ENCODE measurements around the gene SLC23A2. TPM values are rescaled to one million over a fixed set of nuclear protein-coding genes. Genes with fewer than 3 reads are reported as not detected.

SLC23A2 gene
- total RNA-seq, 1 donor from 2014 or later: 10.0 TPM

- intact Hi-C loops (cut with DNase I): no loop called here
Measured at GRCh38 chr20:4972506-4973251, 28.6 kb downstream of the SLC23A2 start.

GRCh38 chr20:4971064-4971463, 30.2 kb downstream of the SLC23A2 start:
- DNase-seq (ENCODE audit: low spot score): no peak
- intact Hi-C loops (cut with DNase I): no loop called here

More at GRCh38 chr20:4972506-4973251, 28.6 kb downstream of the SLC23A2 start:
- DNase-seq (ENCODE audit: low spot score): no peak

GRCh38 chr20:4967752-4968477, 33.4 kb downstream of the SLC23A2 start:
- intact Hi-C loops (cut with DNase I): no loop called here
- no peak for DNase-seq (ENCODE audit: low spot score)

GRCh38 chr20:4966826-4967751, 34.2 kb downstream of the SLC23A2 start:
- intact Hi-C loops (cut with DNase I): no loop called here
- no peak for DNase-seq (ENCODE audit: low spot score)

- no peak for DNase-seq (ENCODE audit: low spot score)
- intact Hi-C loops (cut with DNase I): no loop called here
Measured at GRCh38 chr20:4962241-4962855, 39.0 kb downstream of the SLC23A2 start.

GRCh38 chr20:4961746-4962145, 39.6 kb downstream of the SLC23A2 start:
- intact Hi-C loops (cut with DNase I): no loop called here
- no peak for DNase-seq (ENCODE audit: low spot score)

GRCh38 chr20:4959592-4959991, 41.7 kb downstream of the SLC23A2 start:
- DNase-seq (ENCODE audit: low spot score): no peak
- intact Hi-C loops (cut with DNase I): loop anchor here (5.0 kb wide), 1 partner anchor 143 kb away; no protein-coding TSS in a partner anchor

GRCh38 chr20:4957939-4958362, 43.4 kb downstream of the SLC23A2 start:
- no peak for DNase-seq (ENCODE audit: low spot score)
- intact Hi-C loops (cut with DNase I): loop anchor here (5.0 kb wide), 1 partner anchor 144 kb away; no protein-coding TSS in a partner anchor

GRCh38 chr20:4957187-4957586, 44.1 kb downstream of the SLC23A2 start:
- intact Hi-C loops (cut with DNase I): loop anchor here (5.0 kb wide), 1 partner anchor 145 kb away; no protein-coding TSS in a partner anchor
- DNase-seq (ENCODE audit: low spot score): no peak

- DNase-seq (ENCODE audit: low spot score): no peak
- intact Hi-C loops (cut with DNase I): loop anchor here (5.0 kb wide), 1 partner anchor 146 kb away; no protein-coding TSS in a partner anchor
Measured at GRCh38 chr20:4956200-4956810, 45.0 kb downstream of the SLC23A2 start.

GRCh38 chr20:4953881-4954280, 47.4 kb downstream of the SLC23A2 start:
- no peak for DNase-seq (ENCODE audit: low spot score)
- intact Hi-C loops (cut with DNase I): loop anchor here (5.0 kb wide), 1 partner anchor 342 kb away; no protein-coding TSS in a partner anchor

- DNase-seq (ENCODE audit: low spot score): no peak
- intact Hi-C loops (cut with DNase I): loop anchor here (5.0 kb wide), 1 partner anchor 340 kb away; no protein-coding TSS in a partner anchor
Measured at GRCh38 chr20:4952229-4952628, 49.1 kb downstream of the SLC23A2 start.

- intact Hi-C loops (cut with DNase I): loop anchor here (5.0 kb wide), 1 partner anchor 339 kb away; no protein-coding TSS in a partner anchor
Measured at GRCh38 chr20:4951299-4951698, 50.0 kb downstream of the SLC23A2 start.

GRCh38 chr20:4950841-4951240, 50.5 kb downstream of the SLC23A2 start:
- intact Hi-C loops (cut with DNase I): loop anchor here (5.0 kb wide), 1 partner anchor 339 kb away; no protein-coding TSS in a partner anchor
- no peak for DNase-seq (ENCODE audit: low spot score)

More at GRCh38 chr20:4951299-4951698, 50.0 kb downstream of the SLC23A2 start:
- DNase-seq (ENCODE audit: low spot score): no peak

- intact Hi-C loops (cut with DNase I): loop anchor here (5.0 kb wide), 1 partner anchor 338 kb away; no protein-coding TSS in a partner anchor
- DNase-seq (ENCODE audit: low spot score): no peak
Measured at GRCh38 chr20:4950437-4950836, 50.9 kb downstream of the SLC23A2 start.

- intact Hi-C loops (cut with DNase I): loop anchor here (5.0 kb wide), 1 partner anchor 338 kb away; no protein-coding TSS in a partner anchor
- DNase-seq (ENCODE audit: low spot score): no peak
Measured at GRCh38 chr20:4949833-4950178, 51.5 kb downstream of the SLC23A2 start.

- no peak for DNase-seq (ENCODE audit: low spot score)
- intact Hi-C loops (cut with DNase I): no loop called here
Measured at GRCh38 chr20:4947817-4948559, 53.3 kb downstream of the SLC23A2 start.

GRCh38 chr20:4946986-4947385, 54.3 kb downstream of the SLC23A2 start:
- DNase-seq (ENCODE audit: low spot score): no peak
- intact Hi-C loops (cut with DNase I): no loop called here

Data from cardiac septum (tissue), 1 donor.